A673 (cell line): ENCODE results near the gene ZNF491.

Experiments used
- CTCF ChIP-seq: fragments of 300-800, 200-600 bp; sonication (generic); conservative IDR thresholded peaks from 2 replicates; pipeline ENCODE4 v1.5.1; 2017; ENCODE audit warnings: low read depth, mild to moderate bottlenecking, antibody characterized with exemption, low read length, moderate library complexity, mixed read lengths
- EZH2 ChIP-seq: fragments of 200-600 bp; sonication (generic); IDR thresholded peaks from 2 replicates; pipeline ENCODE4 v1.6.1; 2017; ENCODE audit warnings: borderline replicate concordance, low read depth, mild to moderate bottlenecking, mixed read lengths, antibody characterized with exemption, low read length; ENCODE audit not compliant: poor library complexity, severe bottlenecking

GRCh38 chr19:11813703-11814028, 15.3 kb downstream of the ZNF491 start:
- no peak for TF ChIP-seq EZH2
- TF ChIP-seq CTCF = no peak
